GM12874 (cell line): ENCODE results near the gene RBM4B.

Experiments used
- CTCF ChIP-seq: IDR thresholded peaks from 2 replicates; pipeline ENCODE4 v1.5.1; 2011; ENCODE audit warnings: low read depth, mild to moderate bottlenecking, control low read depth, low read length, moderate library complexity; ENCODE audit not compliant: insufficient read depth

RBM4B gene

GRCh38 chr11:66631883-66632282 is 45.8 kb downstream of the RBM4B start:
- no peak for TF ChIP-seq CTCF

- TF ChIP-seq CTCF, result no peak
Observed at GRCh38 chr11:66629356-66629755, 48.3 kb downstream of the RBM4B start.

- no peak for TF ChIP-seq CTCF
Observed at GRCh38 chr11:66628061-66628603, 49.6 kb downstream of the RBM4B start.

GRCh38 chr11:66626926-66627325 is 50.8 kb downstream of the RBM4B start:
- TF ChIP-seq CTCF, result no peak

- TF ChIP-seq CTCF, result no peak
Observed at GRCh38 chr11:66626382-66626781, 51.3 kb downstream of the RBM4B start.

GRCh38 chr11:66625752-66626149 is 51.9 kb downstream of the RBM4B start:
- no peak for TF ChIP-seq CTCF

- no peak for TF ChIP-seq CTCF
Observed at GRCh38 chr11:66625041-66625751, 52.5 kb downstream of the RBM4B start.

GRCh38 chr11:66624450-66624849 is 53.2 kb downstream of the RBM4B start:
- TF ChIP-seq CTCF, result no peak
